ENCODE results near the gene TAF4B. TPM values are rescaled to one million over a fixed set of nuclear protein-coding genes. Genes with fewer than 3 reads are reported as not detected.

TAF4B gene
- polyA plus RNA-seq, 3 donors, result 0.64 to 1.2 (median 0.92) TPM

DNA sequence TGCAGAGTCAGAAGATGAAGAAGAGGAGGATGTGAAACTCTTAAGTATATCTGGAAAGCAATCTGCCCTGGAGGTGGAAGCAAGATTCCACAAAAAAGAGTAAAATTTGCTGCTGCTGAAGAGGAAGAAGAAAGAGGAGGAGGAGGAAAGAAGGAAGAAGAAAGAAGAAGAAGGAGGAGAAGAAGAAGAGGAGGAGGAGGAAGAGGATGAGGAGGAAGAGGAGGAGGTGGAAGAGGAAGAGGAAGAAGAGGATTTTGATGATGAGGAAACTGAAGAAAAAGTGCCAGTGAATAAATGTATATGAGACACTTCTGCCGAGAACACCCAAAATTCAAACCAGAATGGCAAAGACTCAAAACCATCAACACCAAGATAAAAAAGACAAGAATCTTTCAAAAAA lies 20.9 kb upstream of the TAF4B start:
- Mint-ChIP-seq H3K4me3 (no peak overlapping the region), H3K27ac (no peak overlapping the region), H3K36me3 (no peaks in the 10 kb centered on the region), H3K27me3 (ENCODE audit: low read depth in 3 of 3) (peaks cover 0 to 2% (median 0%) of the 10 kb centered on the region in 3 donors), H3K9me3 (peaks cover 0 to 8% (median 3%) of the 10 kb centered on the region in 7 donors), H3K4me1 (peaks cover 2% of the 10 kb centered on the region)
- TF ChIP-seq, protein P1, sequence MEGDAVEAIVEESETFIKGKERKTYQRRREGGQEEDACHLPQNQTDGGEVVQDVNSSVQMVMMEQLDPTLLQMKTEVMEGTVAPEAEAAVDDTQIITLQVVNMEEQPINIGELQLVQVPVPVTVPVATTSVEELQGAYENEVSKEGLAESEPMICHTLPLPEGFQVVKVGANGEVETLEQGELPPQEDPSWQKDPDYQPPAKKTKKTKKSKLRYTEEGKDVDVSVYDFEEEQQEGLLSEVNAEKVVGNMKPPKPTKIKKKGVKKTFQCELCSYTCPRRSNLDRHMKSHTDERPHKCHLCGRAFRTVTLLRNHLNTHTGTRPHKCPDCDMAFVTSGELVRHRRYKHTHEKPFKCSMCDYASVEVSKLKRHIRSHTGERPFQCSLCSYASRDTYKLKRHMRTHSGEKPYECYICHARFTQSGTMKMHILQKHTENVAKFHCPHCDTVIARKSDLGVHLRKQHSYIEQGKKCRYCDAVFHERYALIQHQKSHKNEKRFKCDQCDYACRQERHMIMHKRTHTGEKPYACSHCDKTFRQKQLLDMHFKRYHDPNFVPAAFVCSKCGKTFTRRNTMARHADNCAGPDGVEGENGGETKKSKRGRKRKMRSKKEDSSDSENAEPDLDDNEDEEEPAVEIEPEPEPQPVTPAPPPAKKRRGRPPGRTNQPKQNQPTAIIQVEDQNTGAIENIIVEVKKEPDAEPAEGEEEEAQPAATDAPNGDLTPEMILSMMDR (IDR thresholded peaks at IDR 0.05), result no peak
- no peaks in the 10 kb centered on the region for H4K20me1 ChIP-seq (ENCODE audit: insufficient read depth, low read length)
- H3K27me3 ChIP-seq (ENCODE audit: control insufficient read depth in 2 of 2, insufficient read depth in 2 of 2, low read length in 2 of 2), result no peaks in the 10 kb centered on the region
- no peak for DNase-seq
- H3K9me3 ChIP-seq (replicated peaks in 1 of 2; ENCODE audit: control insufficient read depth in 1 of 2, insufficient read depth in 1 of 2, low read length in 2 of 2), result no peaks in the 10 kb centered on the region
- H3K4me3 ChIP-seq (replicated peaks in 1 of 3; ENCODE audit: low read depth in 2 of 3, low read length in 3 of 3), result no peak overlapping the region
- H3K4me2 ChIP-seq (replicated peaks; ENCODE audit: extremely low read depth, low read length, poor library complexity, severe bottlenecking), result no peak overlapping the region
- no peak overlapping the region for H2AFZ ChIP-seq (ENCODE audit: insufficient read depth, low read depth, low read length, poor library complexity, severe bottlenecking)
- H3K4me1 ChIP-seq (ENCODE audit: control insufficient read depth in 1 of 2, insufficient read depth in 2 of 2, low read length in 2 of 2), result no peaks in the 10 kb centered on the region
- H3K79me2 ChIP-seq (ENCODE audit: insufficient read depth, low read length), result no peaks in the 10 kb centered on the region
- WGBS (ENCODE audit: insufficient coverage), result 100% methylated on average over 1 of the region's 1 CpG
- no peaks in the 10 kb centered on the region for H3K36me3 ChIP-seq (replicated peaks in 1 of 2; ENCODE audit: control insufficient read depth in 1 of 2, insufficient read depth in 2 of 2, low read length in 2 of 2)
- no peak overlapping the region for H3K9ac ChIP-seq (ENCODE audit: insufficient read depth, low read length, poor library complexity, severe bottlenecking)
- intact Hi-C loops (cut with micrococcal nuclease), result no loop called here
- H3K27ac ChIP-seq (ENCODE audit: low read depth in 1 of 2, low read length in 2 of 2), result no peak overlapping the region

DNA sequence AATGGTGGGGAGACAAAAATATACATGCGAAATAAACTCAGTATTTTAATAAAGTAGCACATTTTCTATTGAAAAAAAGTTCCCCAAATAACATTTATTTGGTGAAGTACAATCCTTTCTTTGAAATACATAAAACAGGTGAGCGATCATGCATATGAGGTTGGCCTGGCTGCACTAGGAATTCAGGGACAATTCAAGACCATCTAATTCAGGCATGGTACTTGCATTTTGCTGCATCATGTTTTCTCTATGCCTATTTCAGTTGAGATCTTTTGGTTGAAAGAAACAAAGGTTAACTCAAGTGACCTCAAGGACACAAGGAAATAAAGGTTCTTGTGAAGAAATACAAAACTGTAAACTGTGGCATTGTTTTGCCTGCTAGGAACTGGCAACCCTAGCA lies 19.8 kb upstream of the TAF4B start:
- Histone ChIP-seq H3K9me3 (replicated peaks in 1 of 2; ENCODE audit: control insufficient read depth in 1 of 2, insufficient read depth in 1 of 2, low read length in 2 of 2) (no peaks in the 10 kb centered on the region), H3K4me2 (replicated peaks; ENCODE audit: extremely low read depth, low read length, poor library complexity, severe bottlenecking) (no peak overlapping the region), H3K79me2 (ENCODE audit: insufficient read depth, low read length) (no peaks in the 10 kb centered on the region), H3K4me3 (replicated peaks in 1 of 3; ENCODE audit: low read depth in 2 of 3, low read length in 3 of 3) (no peak overlapping the region), H4K20me1 (ENCODE audit: insufficient read depth, low read length) (no peaks in the 10 kb centered on the region), H3K27ac (ENCODE audit: low read depth in 1 of 2, low read length in 2 of 2) (no peak overlapping the region), H3K36me3 (replicated peaks in 1 of 2; ENCODE audit: control insufficient read depth in 1 of 2, insufficient read depth in 2 of 2, low read length in 2 of 2) (no peaks in the 10 kb centered on the region), H3K4me1 (ENCODE audit: control insufficient read depth in 1 of 2, insufficient read depth in 2 of 2, low read length in 2 of 2) (no peaks in the 10 kb centered on the region), H2AFZ (ENCODE audit: insufficient read depth, low read depth, low read length, poor library complexity, severe bottlenecking) (no peak overlapping the region), H3K9ac (ENCODE audit: insufficient read depth, low read length, poor library complexity, severe bottlenecking) (no peak overlapping the region), H3K27me3 (ENCODE audit: control insufficient read depth in 2 of 2, insufficient read depth in 2 of 2, low read length in 2 of 2) (no peaks in the 10 kb centered on the region)
- H3K4me1 Mint-ChIP-seq, result peaks cover 2% of the 10 kb centered on the region
- H3K36me3 Mint-ChIP-seq, result no peaks in the 10 kb centered on the region
- WGBS (ENCODE audit: insufficient coverage), result 80% methylated on average over 1 of the region's 2 CpGs
- no peak overlapping the region for H3K27ac Mint-ChIP-seq
- H3K9me3 Mint-ChIP-seq, result peaks cover 0 to 3% (median 2%) of the 10 kb centered on the region in 7 donors
- no peak for DNase-seq
- TF ChIP-seq, protein P1 (IDR thresholded peaks at IDR 0.05), result no peak
- no peak overlapping the region for H3K4me3 Mint-ChIP-seq
- intact Hi-C loops (cut with micrococcal nuclease), result no loop called here
- H3K27me3 Mint-ChIP-seq (ENCODE audit: low read depth in 3 of 3), result peaks cover 0 to 2% (median 0%) of the 10 kb centered on the region in 3 donors
